ENCODE results near the gene CES1.
"Not testable (repeated sequence)": the region's sequence is repeated elsewhere in the genome, so short reads cannot be mapped to it uniquely, and the experiment has no call there.

Gene CES1

GRCh38 chr16:55830658-55831294, 2.1 kb downstream of the CES1 start:
- DNase-seq, result no peak

GRCh38 chr16:55829232-55829631, 3.7 kb downstream of the CES1 start:
- DNase-seq, result not testable (repeated sequence)

- no peak for DNase-seq
Measured at GRCh38 chr16:55828680-55829079, 4.2 kb downstream of the CES1 start.

- DNase-seq, result no peak
Measured at GRCh38 chr16:55825115-55825728, 7.7 kb downstream of the CES1 start.

- DNase-seq, result no peak
Measured at GRCh38 chr16:55824473-55825000, 8.4 kb downstream of the CES1 start.

GRCh38 chr16:55822280-55822810, 10.6 kb downstream of the CES1 start:
- DNase-seq, result no peak

- no peak for DNase-seq
Measured at GRCh38 chr16:55821210-55821609, 11.7 kb downstream of the CES1 start.

- no peak for DNase-seq
Measured at GRCh38 chr16:55820615-55821014, 12.3 kb downstream of the CES1 start.

GRCh38 chr16:55817236-55817912, 15.5 kb downstream of the CES1 start:
- DNase-seq, result no peak

- not testable (repeated sequence) for DNase-seq
Measured at GRCh38 chr16:55816222-55816621, 16.7 kb downstream of the CES1 start.

GRCh38 chr16:55815320-55815719, 17.6 kb downstream of the CES1 start:
- DNase-seq, result no peak

- not testable (repeated sequence) for DNase-seq
Measured at GRCh38 chr16:55814174-55814573, 18.7 kb downstream of the CES1 start.

- not testable (repeated sequence) for DNase-seq
Measured at GRCh38 chr16:55813730-55814129, 19.2 kb downstream of the CES1 start.

GRCh38 chr16:55812951-55813350, 19.9 kb downstream of the CES1 start:
- no peak for DNase-seq

GRCh38 chr16:55811811-55812210, 21.1 kb downstream of the CES1 start:
- DNase-seq, result no peak

GRCh38 chr16:55810451-55810961, 22.4 kb downstream of the CES1 start:
- DNase-seq, result no peak

- no peak for DNase-seq
Measured at GRCh38 chr16:55809851-55810250, 23.0 kb downstream of the CES1 start.

- no peak for DNase-seq
Measured at GRCh38 chr16:55809386-55809785, 23.5 kb downstream of the CES1 start.

GRCh38 chr16:55808286-55808685, 24.6 kb downstream of the CES1 start:
- DNase-seq, result not testable (repeated sequence)

GRCh38 chr16:55805104-55805503, 27.8 kb downstream of the CES1 start:
- DNase-seq, result not testable (repeated sequence)

- not testable (repeated sequence) for DNase-seq
Measured at GRCh38 chr16:55803681-55804080, 29.2 kb downstream of the CES1 start.

GRCh38 chr16:55792934-55793374, 39.9 kb downstream of the CES1 start:
- DNase-seq, result not testable (repeated sequence)

GRCh38 chr16:55791512-55791911, 41.4 kb downstream of the CES1 start:
- DNase-seq, result not testable (repeated sequence)
